IPS-18a (cell line): ENCODE measurements around the gene EIF3A.
A peak's percentile ranks its signal among the peaks of the same experiment; 100 is the strongest.
"Not testable (repeated sequence)": the region's sequence is repeated elsewhere in the genome, so short reads cannot be mapped to it uniquely, and the experiment has no call there.

Source experiments
- H3K27ac ChIP-seq: one replicate; pipeline ENCODE4 v1.5.1; 2013; ENCODE audit warnings: low read length
- H3K27me3 ChIP-seq: one replicate; pipeline ENCODE4 v1.6.1; 2013; ENCODE audit warnings: mild to moderate bottlenecking, low read length; ENCODE audit not compliant: control insufficient read depth, insufficient read depth
- H3K36me3 ChIP-seq: one replicate; pipeline ENCODE4 v1.6.1; 2013; ENCODE audit warnings: low read depth, low read length; ENCODE audit not compliant: control insufficient read depth
- H3K4me1 ChIP-seq: one replicate; pipeline ENCODE4 v1.6.1; 2013; ENCODE audit warnings: low read depth, low read length; ENCODE audit not compliant: control insufficient read depth
- H3K4me3 ChIP-seq: one replicate; pipeline ENCODE4 v1.5.1; 2013; ENCODE audit warnings: low read length
- H3K9ac ChIP-seq: one replicate; pipeline ENCODE4 v1.6.1; 2013; ENCODE audit warnings: mild to moderate bottlenecking, low read length, moderate library complexity
- H3K9me3 ChIP-seq: one replicate; pipeline ENCODE4 v1.6.1; 2013; ENCODE audit warnings: low read depth, low read length; ENCODE audit not compliant: control insufficient read depth

EIF3A gene

GRCh38 chr10:119039161-119039560, 41.5 kb downstream of the EIF3A start:
- H3K36me3 ChIP-seq: peaks cover 94% of the 10 kb centered on the region
- H3K4me3 ChIP-seq: no peak overlapping the region

GRCh38 chr10:119031496-119032059, 49.0 kb downstream of the EIF3A start:
- Histone ChIP-seq H3K27ac (no peak overlapping the region), H3K9me3 (no peaks in the 10 kb centered on the region), H3K36me3 (peaks cover 31% of the 10 kb centered on the region), H3K27me3 (no peaks in the 10 kb centered on the region), H3K4me1 (peaks cover 8% of the 10 kb centered on the region), H3K9ac (no peak overlapping the region), H3K4me3 (peak overlapping the region; percentile 54)

More at GRCh38 chr10:119039161-119039560, 41.5 kb downstream of the EIF3A start:
- no peaks in the 10 kb centered on the region for H3K9me3 ChIP-seq
- H3K27ac ChIP-seq: no peak overlapping the region
- no peaks in the 10 kb centered on the region for H3K27me3 ChIP-seq
- H3K9ac ChIP-seq: no peak overlapping the region
- H3K4me1 ChIP-seq: no peaks in the 10 kb centered on the region

GRCh38 chr10:119030421-119031250, 50.0 kb downstream of the EIF3A start:
- Histone ChIP-seq H3K4me3 (peak overlapping the region; percentile 54), H3K4me1 (peaks cover 8% of the 10 kb centered on the region), H3K9me3 (no peaks in the 10 kb centered on the region), H3K9ac (peak overlapping the region; percentile 29), H3K27me3 (no peaks in the 10 kb centered on the region), H3K27ac (no peak overlapping the region), H3K36me3 (peaks cover 22% of the 10 kb centered on the region)

GRCh38 chr10:119029613-119030420, 50.8 kb downstream of the EIF3A start, which contains the start of gene NANOS1:
Gene NANOS1 (plus strand): TSS chr10:119029714. CDS start chr10:119029802, 88 bp downstream.
- H3K4me1 ChIP-seq: peaks cover 8% of the 10 kb centered on the region
- H3K36me3 ChIP-seq: peaks cover 19% of the 10 kb centered on the region
- H3K9ac ChIP-seq: no peak within 1 kb of the TSS
- H3K27ac ChIP-seq: no peak within 1 kb of the TSS
- H3K27me3 ChIP-seq: no peaks in the 10 kb centered on the region
- H3K4me3 ChIP-seq: peak within 1 kb of the TSS; percentile 59
- H3K9me3 ChIP-seq: no peaks in the 10 kb centered on the region

- Histone ChIP-seq H3K27ac (no peak overlapping the region), H3K27me3 (no peaks in the 10 kb centered on the region), H3K9ac (no peak overlapping the region), H3K4me1 (peaks cover 8% of the 10 kb centered on the region), H3K36me3 (peaks cover 12% of the 10 kb centered on the region), H3K4me3 (peak overlapping the region; percentile 59), H3K9me3 (no peaks in the 10 kb centered on the region)
These were observed 51.6 kb downstream of the EIF3A start for GRCh38 chr10:119028900-119029612.

- H3K36me3 ChIP-seq, H3K9me3 ChIP-seq, H3K27me3 ChIP-seq, H3K27ac ChIP-seq, H3K9ac ChIP-seq: not testable (repeated sequence)
- Histone ChIP-seq H3K4me1 (peaks cover 11% of the 10 kb centered on the region), H3K4me3 (peak overlapping the region; percentile 59)
These were observed 52.1 kb downstream of the EIF3A start for GRCh38 chr10:119028445-119028899.

- H3K27me3 ChIP-seq: no peaks in the 10 kb centered on the region
- no peak overlapping the region for H3K4me3 ChIP-seq
- H3K9ac ChIP-seq: no peak overlapping the region
- no peaks in the 10 kb centered on the region for H3K36me3 ChIP-seq
- no peak overlapping the region for H3K27ac ChIP-seq
- H3K9me3 ChIP-seq: no peaks in the 10 kb centered on the region
- peaks cover 22% of the 10 kb centered on the region for H3K4me1 ChIP-seq
These were observed 54.1 kb downstream of the EIF3A start for GRCh38 chr10:119026301-119027110.

- H3K9ac ChIP-seq: no peak overlapping the region
- no peak overlapping the region for H3K4me3 ChIP-seq
- H3K9me3 ChIP-seq: no peaks in the 10 kb centered on the region
- H3K4me1 ChIP-seq: peaks cover 19% of the 10 kb centered on the region
- no peaks in the 10 kb centered on the region for H3K36me3 ChIP-seq
- no peak overlapping the region for H3K27ac ChIP-seq
- H3K27me3 ChIP-seq: no peaks in the 10 kb centered on the region
These were observed 54.8 kb downstream of the EIF3A start for GRCh38 chr10:119025776-119026175.

GRCh38 chr10:119025336-119025735, 55.3 kb downstream of the EIF3A start:
- Histone ChIP-seq H3K9me3 (no peaks in the 10 kb centered on the region), H3K36me3 (no peaks in the 10 kb centered on the region), H3K4me1 (peaks cover 19% of the 10 kb centered on the region), H3K9ac (no peak overlapping the region), H3K4me3 (no peak overlapping the region), H3K27ac (no peak overlapping the region), H3K27me3 (no peaks in the 10 kb centered on the region)

GRCh38 chr10:119024882-119025281, 55.7 kb downstream of the EIF3A start:
- H3K4me3 ChIP-seq: no peak overlapping the region
- no peak overlapping the region for H3K27ac ChIP-seq
- no peaks in the 10 kb centered on the region for H3K9me3 ChIP-seq
- peaks cover 19% of the 10 kb centered on the region for H3K4me1 ChIP-seq
- H3K36me3 ChIP-seq: no peaks in the 10 kb centered on the region
- no peaks in the 10 kb centered on the region for H3K27me3 ChIP-seq
- no peak overlapping the region for H3K9ac ChIP-seq
